Activated CD4-positive, alpha-beta T cell treated with anti-CD3 and anti-CD28 coated beads, Interleukin-2, amount 10 ng/mL, durations not matched to agents 7 days and 5 days (primary cell): ENCODE results near the gene AANAT. TPM values are rescaled to one million over a fixed set of nuclear protein-coding genes. Genes with fewer than 3 reads are reported as not detected.

ENCODE experiments used
- CTCF ChIA-PET: fragments of 350-600 bp; sonication (Branson Sonifier 250); formaldehyde crosslinking; loops from one replicate; lab custom pipeline; 2021; ENCODE audit warnings: antibody characterized with exemption; lab: Charles Lee
- POLR2A ChIA-PET: fragments of 350-600 bp; sonication (Branson Sonifier 250); formaldehyde crosslinking; loops from one replicate; lab custom pipeline; 2021; ENCODE audit warnings: antibody characterized with exemption; lab: Charles Lee
- DNase-seq: peaks from one replicate; pipeline ENCODE4 v3.0.0-alpha.2; 2020
- H3K27ac Mint-ChIP-seq: one replicate; pipeline ENCODE4 v1.8.0; 2021; ENCODE audit warnings: mild to moderate bottlenecking, moderate library complexity, mixed read lengths
- H3K27me3 Mint-ChIP-seq: one replicate; pipeline ENCODE4 v1.8.0; 2021; ENCODE audit warnings: mixed read lengths
- H3K36me3 Mint-ChIP-seq: one replicate; pipeline ENCODE4 v1.8.0; 2021; ENCODE audit warnings: low read depth, mixed read lengths
- H3K4me1 Mint-ChIP-seq: one replicate; pipeline ENCODE4 v1.8.0; 2021; ENCODE audit warnings: mixed read lengths
- H3K4me3 Mint-ChIP-seq: one replicate; pipeline ENCODE4 v1.8.0; 2021; ENCODE audit warnings: mild to moderate bottlenecking, moderate library complexity, mixed read lengths
- H3K9me3 Mint-ChIP-seq: one replicate; pipeline ENCODE4 v1.8.0; 2021; ENCODE audit warnings: mixed read lengths
- total RNA-seq, 2 experiments: library from RNA; stranded (reverse); gene quantifications; one replicate each; pipeline ENCODE4 v1.2.3, GENCODE V29; 2021

The AANAT gene
- total RNA-seq, 2 experiments from 2014 or later = not detected

- CTCF ChIA-PET = interaction anchor here (1.0 to 1.3 kb wide), 3 partner anchors 8 to 234 kb away, joined by 3 to 4 read pairs (median 4); partner anchors contain the start of genes SPHK1 and UBE2O
- Mint-ChIP-seq H3K27me3 (no peaks in the 10 kb centered on the region), H3K9me3 (no peaks in the 10 kb centered on the region), H3K4me1 (peaks cover 84% of the 10 kb centered on the region), H3K36me3 (peaks cover 4% of the 10 kb centered on the region), H3K4me3 (no peak overlapping the region), H3K27ac (peak overlapping the region; percentile 58)
- POLR2A ChIA-PET = no interaction called here
- DNase-seq = no peak
These were observed 21.5 kb upstream of the AANAT start for GRCh38 chr17:76445697-76446448.

- Mint-ChIP-seq H3K4me3 (no peak overlapping the region), H3K27me3 (no peaks in the 10 kb centered on the region), H3K27ac (peak overlapping the region; percentile 58), H3K9me3 (no peaks in the 10 kb centered on the region), H3K4me1 (peaks cover 86% of the 10 kb centered on the region), H3K36me3 (peaks cover 4% of the 10 kb centered on the region)
- DNase-seq = no peak
- CTCF ChIA-PET = interaction anchor here (1.3 kb wide), 1 partner anchor 62 kb away, joined by 4 read pairs; the partner anchor contains the start of gene SPHK1
- POLR2A ChIA-PET = no interaction called here
These were observed 20.8 kb upstream of the AANAT start for GRCh38 chr17:76446449-76447231.

- H3K27ac Mint-ChIP-seq = no peak overlapping the region
- peaks cover 79% of the 10 kb centered on the region for H3K4me1 Mint-ChIP-seq
- DNase-seq = no peak
- H3K27me3 Mint-ChIP-seq = no peaks in the 10 kb centered on the region
- ChIA-PET POLR2A (no interaction called here), CTCF (interaction anchor here (1.1 kb wide), 1 partner anchor 9 kb away, joined by 3 read pairs; no protein-coding TSS in a partner anchor)
- H3K9me3 Mint-ChIP-seq = no peaks in the 10 kb centered on the region
- H3K4me3 Mint-ChIP-seq = no peak overlapping the region
- H3K36me3 Mint-ChIP-seq = peaks cover 4% of the 10 kb centered on the region
These were observed 19.3 kb upstream of the AANAT start for GRCh38 chr17:76447931-76448652.

- Mint-ChIP-seq H3K36me3 (peaks cover 4% of the 10 kb centered on the region), H3K4me3 (no peak overlapping the region), H3K9me3 (no peaks in the 10 kb centered on the region), H3K27ac (no peak overlapping the region), H3K4me1 (peaks cover 78% of the 10 kb centered on the region), H3K27me3 (no peaks in the 10 kb centered on the region)
- DNase-seq = no peak
- ChIA-PET CTCF (interaction anchor here (0.7 to 1.5 kb wide), 6 partner anchors 8 to 113 kb away, joined by 3 to 12 read pairs (median 3); partner anchors contain the start of gene SPHK1), POLR2A (interaction anchor here (0.7 kb wide), 2 partner anchors 11 to 64 kb away, joined by 3 to 8 read pairs; no protein-coding TSS in a partner anchor)
These were observed 18.3 kb upstream of the AANAT start for GRCh38 chr17:76449126-76449525.

GRCh38 chr17:76451506-76451905, 15.9 kb upstream of the AANAT start:
- Mint-ChIP-seq H3K4me3 (peak overlapping the region; percentile 87), H3K36me3 (peaks cover 4% of the 10 kb centered on the region), H3K4me1 (peaks cover 56% of the 10 kb centered on the region), H3K27ac (no peak overlapping the region), H3K27me3 (no peaks in the 10 kb centered on the region), H3K9me3 (no peaks in the 10 kb centered on the region)
- POLR2A ChIA-PET = interaction anchor here (0.7 kb wide), 1 partner anchor 16 kb away, joined by 4 read pairs; no protein-coding TSS in a partner anchor
- CTCF ChIA-PET = interaction anchor here (1.1 to 1.9 kb wide), 3 partner anchors 9 to 63 kb away, joined by 4 read pairs; no protein-coding TSS in a partner anchor
- no peak for DNase-seq

GRCh38 chr17:76452127-76452659, 15.2 kb upstream of the AANAT start:
- peak; percentile 24 for DNase-seq
- no peaks in the 10 kb centered on the region for H3K9me3 Mint-ChIP-seq
- ChIA-PET POLR2A (no interaction called here), CTCF (interaction anchor here (0.7 to 2.3 kb wide), 9 partner anchors 10 to 63 kb away, joined by 3 to 8 read pairs (median 4); no protein-coding TSS in a partner anchor)
- H3K4me3 Mint-ChIP-seq = peak overlapping the region; percentile 87
- H3K4me1 Mint-ChIP-seq = peaks cover 49% of the 10 kb centered on the region
- peak overlapping the region; percentile 79 for H3K27ac Mint-ChIP-seq
- H3K27me3 Mint-ChIP-seq = peaks cover under 1% of the 10 kb centered on the region
- peaks cover 4% of the 10 kb centered on the region for H3K36me3 Mint-ChIP-seq

- Mint-ChIP-seq H3K4me3 (peak within 1 kb of the TSS; percentile 87), H3K27me3 (peaks cover 2% of the 10 kb centered on the region), H3K4me1 (peaks cover 43% of the 10 kb centered on the region), H3K36me3 (peaks cover 3% of the 10 kb centered on the region), H3K27ac (peak within 1 kb of the TSS; percentile 79), H3K9me3 (no peaks in the 10 kb centered on the region)
- peak; percentile 95 for DNase-seq
- CTCF ChIA-PET = interaction anchor here (0.6 to 2.3 kb wide), 19 partner anchors 8 to 145 kb away, joined by 3 to 9 read pairs (median 4); no protein-coding TSS in a partner anchor
- POLR2A ChIA-PET = no interaction called here
These were observed 14.6 kb upstream of the AANAT start, which contains the start of gene UBE2O for GRCh38 chr17:76452660-76453430. Gene UBE2O (minus strand): TSS chr17:76453152. CDS start chr17:76453141, 11 bp downstream.

- Mint-ChIP-seq H3K9me3 (no peaks in the 10 kb centered on the region), H3K36me3 (peaks cover 3% of the 10 kb centered on the region), H3K4me3 (peak overlapping the region; percentile 70), H3K4me1 (peaks cover 37% of the 10 kb centered on the region), H3K27me3 (peaks cover 2% of the 10 kb centered on the region), H3K27ac (peak overlapping the region; percentile 59)
- ChIA-PET POLR2A (no interaction called here), CTCF (interaction anchor here (0.6 to 2.3 kb wide), 18 partner anchors 8 to 145 kb away, joined by 3 to 9 read pairs (median 4); no protein-coding TSS in a partner anchor)
- DNase-seq = no peak
These were observed 14.0 kb upstream of the AANAT start for GRCh38 chr17:76453431-76453743.

GRCh38 chr17:76458580-76459490, 8.6 kb upstream of the AANAT start:
- Mint-ChIP-seq H3K27ac (no peak overlapping the region), H3K36me3 (no peaks in the 10 kb centered on the region), H3K9me3 (no peaks in the 10 kb centered on the region), H3K4me1 (no peaks in the 10 kb centered on the region), H3K27me3 (peaks cover 4% of the 10 kb centered on the region), H3K4me3 (no peak overlapping the region)
- DNase-seq = no peak
- CTCF ChIA-PET = interaction anchor here (0.5 to 2.3 kb wide), 13 partner anchors 8 to 788 kb away, joined by 3 to 12 read pairs (median 3); partner anchors contain the start of gene AANAT
- POLR2A ChIA-PET = no interaction called here

GRCh38 chr17:76459674-76460073, 7.7 kb upstream of the AANAT start:
- Mint-ChIP-seq H3K9me3 (no peaks in the 10 kb centered on the region), H3K4me1 (no peaks in the 10 kb centered on the region), H3K27ac (no peak overlapping the region), H3K4me3 (no peak overlapping the region), H3K27me3 (peaks cover 4% of the 10 kb centered on the region), H3K36me3 (no peaks in the 10 kb centered on the region)
- ChIA-PET POLR2A (no interaction called here), CTCF (interaction anchor here (0.6 to 1.5 kb wide), 2 partner anchors 48 to 105 kb away, joined by 3 read pairs; no protein-coding TSS in a partner anchor)
- no peak for DNase-seq
